Activated CD8-positive, alpha-beta T cell treated with anti-CD3 and anti-CD28 coated beads, Interleukin-2, amount 10 ng/mL, durations not matched to agents 7 days and 5 days (primary cell): Measurements from ENCODE around the gene GSC2. TPM values are rescaled to one million over a fixed set of nuclear protein-coding genes. Genes with fewer than 3 reads are reported as not detected.

Experiments
- ATAC-seq: fragments of 150-1000 bp; cut with Tn5 transposase; one replicate; pipeline ENCODE4 v1.10.0; 2021; ENCODE audit warnings: moderate library complexity
- CTCF ChIA-PET: fragments of 350-600 bp; sonication (Branson Sonifier 250); formaldehyde crosslinking; loops from one replicate; lab custom pipeline; 2021; ENCODE audit warnings: antibody characterized with exemption; lab: Charles Lee
- POLR2A ChIA-PET: fragments of 350-600 bp; sonication (Branson Sonifier 250); formaldehyde crosslinking; loops from one replicate; lab custom pipeline; 2021; ENCODE audit warnings: antibody characterized with exemption; lab: Charles Lee
- DNase-seq: peaks from one replicate; pipeline ENCODE4 v3.0.0-alpha.2; 2020
- H3K27ac Mint-ChIP-seq: one replicate; pipeline ENCODE4 v1.8.0; 2021; ENCODE audit warnings: mild to moderate bottlenecking, mixed read lengths
- H3K27me3 Mint-ChIP-seq: one replicate; pipeline ENCODE4 v1.8.0; 2021; ENCODE audit warnings: low read depth, mixed read lengths
- H3K36me3 Mint-ChIP-seq: one replicate; pipeline ENCODE4 v1.8.0; 2021; ENCODE audit warnings: low read depth, mixed read lengths
- H3K4me1 Mint-ChIP-seq: one replicate; pipeline ENCODE4 v1.8.0; 2021; ENCODE audit warnings: low read depth, mixed read lengths
- H3K4me3 Mint-ChIP-seq: one replicate; pipeline ENCODE4 v1.8.0; 2021; ENCODE audit warnings: mild to moderate bottlenecking, mixed read lengths
- H3K9me3 Mint-ChIP-seq: one replicate; pipeline ENCODE4 v1.8.0; 2022; ENCODE audit warnings: mixed read lengths; ENCODE audit not compliant: insufficient read depth
- total RNA-seq, 2 experiments: library from RNA; stranded (reverse); gene quantifications; one replicate each; pipeline ENCODE4 v1.2.3, GENCODE V29; 2021

GSC2 gene
- total RNA-seq, 2 experiments from 2014 or later, result not detected

- Mint-ChIP-seq H3K27ac (no peak overlapping the region), H3K9me3 (no peaks in the 10 kb centered on the region), H3K36me3 (peaks cover 10% of the 10 kb centered on the region), H3K27me3 (no peaks in the 10 kb centered on the region), H3K4me1 (no peaks in the 10 kb centered on the region), H3K4me3 (no peak overlapping the region)
- DNase-seq (no peak), ATAC-seq (no peak)
- ChIA-PET POLR2A (no interaction called here), CTCF (no interaction called here)
These were observed 21.0 kb downstream of the GSC2 start for GRCh38 chr22:19128946-19129727.

GRCh38 chr22:19128009-19128401 is 22.1 kb downstream of the GSC2 start:
- no peak for ATAC-seq
- no peak overlapping the region for H3K27ac Mint-ChIP-seq
- H3K4me3 Mint-ChIP-seq, result no peak overlapping the region
- H3K4me1 Mint-ChIP-seq, result peaks cover 2% of the 10 kb centered on the region
- ChIA-PET POLR2A (no interaction called here), CTCF (no interaction called here)
- DNase-seq, result no peak
- H3K27me3 Mint-ChIP-seq, result no peaks in the 10 kb centered on the region
- H3K36me3 Mint-ChIP-seq, result peaks cover 10% of the 10 kb centered on the region
- no peaks in the 10 kb centered on the region for H3K9me3 Mint-ChIP-seq

GRCh38 chr22:19127329-19128008 is 22.6 kb downstream of the GSC2 start:
- Mint-ChIP-seq H3K27ac (no peak overlapping the region), H3K27me3 (no peaks in the 10 kb centered on the region), H3K4me3 (no peak overlapping the region), H3K9me3 (no peaks in the 10 kb centered on the region), H3K4me1 (peaks cover 7% of the 10 kb centered on the region), H3K36me3 (peaks cover 7% of the 10 kb centered on the region)
- POLR2A ChIA-PET, result no interaction called here
- DNase-seq (no peak), ATAC-seq (no peak)
- CTCF ChIA-PET, result no interaction called here

DNA sequence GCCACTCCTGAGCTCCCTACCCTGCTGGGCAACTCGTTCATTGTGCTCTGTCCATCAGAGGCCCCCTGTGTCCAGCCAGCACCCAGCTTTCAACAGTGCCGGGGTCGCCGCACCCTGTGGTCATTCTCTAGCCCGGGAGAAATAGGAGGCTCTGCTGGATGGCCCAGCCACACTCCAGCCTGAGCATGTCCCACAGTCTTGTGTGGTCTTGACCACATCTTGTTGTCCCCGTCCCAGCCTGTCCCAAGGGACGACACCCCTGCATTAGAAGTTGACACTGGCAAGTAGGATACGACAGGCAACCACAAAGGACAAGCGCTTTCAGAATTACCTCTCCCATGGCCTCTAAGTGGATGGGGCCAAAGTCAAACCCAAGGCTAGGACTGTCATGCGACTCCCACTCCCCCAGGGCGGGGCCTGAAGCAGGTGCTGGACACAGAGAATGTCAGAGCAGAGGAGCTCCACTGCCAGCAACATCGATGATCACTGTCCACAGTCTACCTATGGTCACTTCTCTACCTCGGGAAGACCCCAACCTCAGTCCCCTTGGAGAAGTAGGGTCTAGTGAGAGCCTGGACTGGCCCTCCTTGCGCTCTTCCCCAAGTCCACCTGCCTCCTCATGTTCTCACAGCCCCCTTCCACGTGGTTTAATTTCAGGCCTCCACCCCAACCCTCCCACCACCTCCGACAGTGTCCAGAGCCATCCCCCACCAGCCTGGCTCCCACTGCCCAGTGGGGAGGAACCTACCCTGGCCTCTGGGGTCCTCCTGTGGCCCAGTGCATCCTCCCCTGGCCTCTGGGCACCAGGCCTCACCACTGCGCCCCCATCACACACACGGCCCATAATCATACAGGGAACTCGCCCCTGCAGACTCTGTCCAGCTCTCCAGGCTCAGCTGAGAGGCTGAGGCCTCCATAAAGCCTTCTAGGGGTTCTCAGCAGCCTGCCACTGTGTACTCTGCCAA is 23.5 kb downstream of the GSC2 start:
- ATAC-seq, result no peak
- ChIA-PET POLR2A (no interaction called here), CTCF (interaction anchor here (1.6 kb wide), 1 partner anchor 18 kb away, joined by 5 read pairs; the partner anchor contains the start of gene ESS2)
- Mint-ChIP-seq H3K36me3 (peaks cover 4% of the 10 kb centered on the region), H3K4me1 (peaks cover 8% of the 10 kb centered on the region), H3K27me3 (no peaks in the 10 kb centered on the region), H3K27ac (no peak overlapping the region), H3K9me3 (no peaks in the 10 kb centered on the region), H3K4me3 (no peak overlapping the region)
- no peak for DNase-seq

DNA sequence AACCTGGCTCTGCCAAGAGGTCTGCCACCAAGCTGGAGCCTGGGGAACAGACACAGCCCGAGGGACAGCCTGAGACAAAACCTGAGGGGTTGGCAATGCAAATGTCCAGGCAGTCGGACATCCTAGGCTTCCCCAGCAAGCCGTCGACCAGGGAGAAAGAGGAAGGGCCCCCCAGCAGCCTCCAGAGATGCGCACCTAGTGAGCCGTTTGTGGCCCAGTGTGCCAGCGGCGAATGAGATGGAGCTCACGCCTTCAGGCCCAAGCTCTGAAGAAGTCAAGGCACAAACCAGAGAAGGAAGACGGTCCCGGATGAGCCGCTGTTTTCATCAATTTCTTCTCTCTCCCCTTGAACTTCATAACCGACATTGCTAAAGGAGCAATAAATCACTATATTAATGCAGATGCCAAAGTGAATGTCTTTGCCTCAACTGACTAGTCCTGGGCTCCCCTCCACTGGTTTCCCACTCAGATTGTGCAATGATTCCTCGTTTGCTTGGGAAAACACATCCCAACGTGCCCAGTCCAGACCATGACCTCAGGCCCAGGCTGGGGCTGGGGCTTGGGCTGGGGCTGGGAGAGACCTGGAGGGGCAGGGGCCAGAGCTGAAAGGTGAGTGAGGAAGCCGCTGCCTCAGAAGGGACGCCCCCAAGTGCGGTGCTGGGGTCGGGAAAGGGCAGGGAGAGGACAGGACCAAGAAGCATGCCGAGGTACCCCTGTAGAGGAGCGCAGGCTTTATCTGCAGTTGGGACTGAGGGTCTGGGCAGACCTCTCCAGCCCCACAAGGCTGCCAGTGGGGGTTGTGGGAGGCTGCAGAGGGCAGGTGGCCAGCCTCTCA is 24.4 kb downstream of the GSC2 start:
- no peak overlapping the region for H3K4me3 Mint-ChIP-seq
- POLR2A ChIA-PET, result no interaction called here
- CTCF ChIA-PET, result interaction anchor here (1.6 kb wide), 1 partner anchor 19 kb away, joined by 5 read pairs; the partner anchor contains the start of gene ESS2

GRCh38 chr22:19125011-19125410 is 25.1 kb downstream of the GSC2 start:
- Mint-ChIP-seq H3K9me3 (no peaks in the 10 kb centered on the region), H3K27ac (no peak overlapping the region), H3K36me3 (peaks cover 3% of the 10 kb centered on the region), H3K4me3 (no peak overlapping the region), H3K4me1 (peaks cover 22% of the 10 kb centered on the region), H3K27me3 (no peaks in the 10 kb centered on the region)
- POLR2A ChIA-PET, result no interaction called here
- DNase-seq (no peak), ATAC-seq (no peak)
- CTCF ChIA-PET, result interaction anchor here (1.6 kb wide), 1 partner anchor 19 kb away, joined by 5 read pairs; the partner anchor contains the start of gene ESS2

More for the DNA sequence above, 24.4 kb downstream of the GSC2 start:
- Mint-ChIP-seq H3K4me1 (peaks cover 15% of the 10 kb centered on the region), H3K27me3 (no peaks in the 10 kb centered on the region), H3K36me3 (no peaks in the 10 kb centered on the region), H3K27ac (no peak overlapping the region), H3K9me3 (no peaks in the 10 kb centered on the region)
- DNase-seq (no peak), ATAC-seq (no peak)

GRCh38 chr22:19124377-19124776 is 25.7 kb downstream of the GSC2 start:
- Mint-ChIP-seq H3K36me3 (peaks cover 5% of the 10 kb centered on the region), H3K4me1 (peaks cover 27% of the 10 kb centered on the region), H3K27me3 (no peaks in the 10 kb centered on the region), H3K4me3 (no peak overlapping the region), H3K27ac (no peak overlapping the region), H3K9me3 (no peaks in the 10 kb centered on the region)
- no peak for DNase-seq
- no peak for ATAC-seq
- POLR2A ChIA-PET, result no interaction called here
- CTCF ChIA-PET, result no interaction called here

GRCh38 chr22:19123936-19124335 is 26.2 kb downstream of the GSC2 start:
- Mint-ChIP-seq H3K4me3 (no peak overlapping the region), H3K27me3 (no peaks in the 10 kb centered on the region), H3K36me3 (peaks cover 6% of the 10 kb centered on the region), H3K27ac (no peak overlapping the region), H3K4me1 (peaks cover 31% of the 10 kb centered on the region), H3K9me3 (no peaks in the 10 kb centered on the region)
- POLR2A ChIA-PET, result interaction anchor here (3.2 kb wide), 1 partner anchor 20 kb away, joined by 20 read pairs; the partner anchor contains the start of gene ESS2
- ATAC-seq, result no peak
- no peak for DNase-seq
- CTCF ChIA-PET, result no interaction called here

GRCh38 chr22:19122752-19123492 is 27.2 kb downstream of the GSC2 start:
- H3K27ac Mint-ChIP-seq, result peak overlapping the region; percentile 78
- CTCF ChIA-PET, result interaction anchor here (0.6 to 2.4 kb wide), 4 partner anchors 12 to 22 kb away, joined by 3 to 12 read pairs (median 10); partner anchors contain the start of gene ESS2
- peaks cover 9% of the 10 kb centered on the region for H3K36me3 Mint-ChIP-seq
- peak overlapping the region; percentile 81 for H3K4me3 Mint-ChIP-seq
- no peaks in the 10 kb centered on the region for H3K9me3 Mint-ChIP-seq
- ATAC-seq (no peak), DNase-seq (no peak)
- H3K27me3 Mint-ChIP-seq, result no peaks in the 10 kb centered on the region
- peaks cover 40% of the 10 kb centered on the region for H3K4me1 Mint-ChIP-seq
- POLR2A ChIA-PET, result interaction anchor here (0.6 to 3.2 kb wide), 5 partner anchors 12 to 356 kb away, joined by 3 to 20 read pairs (median 3); partner anchors contain the start of genes CDC45, ESS2 and UFD1

GRCh38 chr22:19122143-19122751 is 27.8 kb downstream of the GSC2 start, which contains the start of gene DGCR2:
Gene DGCR2, minus strand, starts transcription at chr22:19122412. Its CDS starts 206 bp downstream, at chr22:19122206.
- peak; percentile 96 for DNase-seq
- peaks cover 45% of the 10 kb centered on the region for H3K4me1 Mint-ChIP-seq
- no peaks in the 10 kb centered on the region for H3K27me3 Mint-ChIP-seq
- ChIA-PET CTCF (interaction anchor here (0.6 to 2.4 kb wide), 4 partner anchors 11 to 22 kb away, joined by 3 to 12 read pairs (median 10); partner anchors contain the start of gene ESS2), POLR2A (interaction anchor here (0.6 to 3.2 kb wide), 5 partner anchors 12 to 357 kb away, joined by 3 to 20 read pairs (median 3); partner anchors contain the start of genes CDC45, ESS2 and UFD1)
- H3K4me3 Mint-ChIP-seq, result peak within 1 kb of the TSS; percentile 89
- H3K9me3 Mint-ChIP-seq, result no peaks in the 10 kb centered on the region
- peak within 1 kb of the TSS; percentile 78 for H3K27ac Mint-ChIP-seq
- ATAC-seq, result peak; percentile 96
- H3K36me3 Mint-ChIP-seq, result peaks cover 9% of the 10 kb centered on the region
